DND-41 (cell line): ENCODE results near the gene TMEM9.

Source experiments
- ATAC-seq: fragments of 200-7000 bp; cut with Tn5 transposase; 3 replicates; pipeline ENCODE4 v1.9.1; 2021; ENCODE audit warnings: low read depth; ENCODE audit not compliant: insufficient read depth
- DNase-seq: peaks from one replicate; pipeline ENCODE4 v3.0.0-alpha.2; 2020
- H2AFZ ChIP-seq: 2 replicates; pipeline ENCODE4 v1.6.0; 2012; ENCODE audit warnings: low read depth, low read length
- H3K27ac ChIP-seq: 2 replicates; pipeline ENCODE4 v1.5.1; 2012; ENCODE audit warnings: low read length, inconsistent platforms
- H3K27me3 ChIP-seq: fragments of 200-600 bp; sonication (generic); 2 replicates; pipeline ENCODE4 v1.6.0; 2012; ENCODE audit warnings: low read length, mild to moderate bottlenecking, inconsistent platforms; ENCODE audit not compliant: insufficient read depth, poor library complexity
- H3K36me3 ChIP-seq: 2 replicates; pipeline ENCODE4 v1.5.1; 2012; ENCODE audit warnings: low read length, inconsistent platforms; ENCODE audit not compliant: insufficient read depth
- H3K4me1 ChIP-seq: 2 replicates; pipeline ENCODE4 v1.5.1; 2012; ENCODE audit warnings: mild to moderate bottlenecking, low read length; ENCODE audit not compliant: insufficient read depth
- H3K4me2 ChIP-seq: 2 replicates; pipeline ENCODE4 v1.6.0; 2012; ENCODE audit warnings: mild to moderate bottlenecking, moderate library complexity, low read length, inconsistent platforms; ENCODE audit not compliant: insufficient read depth
- H3K4me3 ChIP-seq, 2 experiments: fragments of 200-600 bp in 1 of 2; shearing (Covaris generic) in 1 of 2; 2 replicates each; pipeline ENCODE4 v1.5.1; 2012 to 2016; ENCODE audit warnings: inconsistent platforms in 2 of 2, low read length in 2 of 2, mild to moderate bottlenecking in 2 of 2, low read depth in 1 of 2, moderate library complexity in 1 of 2
- H3K79me2 ChIP-seq: 2 replicates; pipeline ENCODE4 v1.6.0; 2012; ENCODE audit warnings: low read length, inconsistent platforms; ENCODE audit not compliant: insufficient read depth
- H3K9ac ChIP-seq: 2 replicates; pipeline ENCODE4 v1.6.0; 2012; ENCODE audit warnings: low read depth, mild to moderate bottlenecking, inconsistent platforms, low read length, moderate library complexity
- H3K9me3 ChIP-seq: 2 replicates; pipeline ENCODE4 v1.5.1; 2012; ENCODE audit warnings: low read length, moderate library complexity, mild to moderate bottlenecking, inconsistent platforms; ENCODE audit not compliant: insufficient read depth, severe bottlenecking
- H4K20me1 ChIP-seq: 2 replicates; pipeline ENCODE4 v1.6.0; 2012; ENCODE audit warnings: low read length; ENCODE audit not compliant: insufficient read depth
- CTCF ChIP-seq: IDR thresholded peaks from 2 replicates; pipeline ENCODE4 v1.5.1; 2012; ENCODE audit warnings: borderline replicate concordance, low read length, moderate library complexity, mild to moderate bottlenecking; ENCODE audit not compliant: poor library complexity, severe bottlenecking; ENCODE audit errors: extremely low read depth
- EZH2 ChIP-seq: IDR thresholded peaks from 3 replicates; pipeline ENCODE4 v1.6.1; 2012; ENCODE audit warnings: borderline replicate concordance, low read depth, mild to moderate bottlenecking, moderate library complexity, low read length, inconsistent platforms; ENCODE audit not compliant: severe bottlenecking

The TMEM9 gene

GRCh38 chr1:201146626-201147390 is 7.5 kb downstream of the TMEM9 start:
- no peak overlapping the region for H3K4me2 ChIP-seq
- no peak overlapping the region for H3K9ac ChIP-seq
- no peaks in the 10 kb centered on the region for H3K9me3 ChIP-seq
- H3K27ac ChIP-seq: no peak overlapping the region
- no peaks in the 10 kb centered on the region for H3K4me1 ChIP-seq
- TF ChIP-seq CTCF: no peak
- no peak for TF ChIP-seq EZH2
- H2AFZ ChIP-seq: no peak overlapping the region
- peaks cover 17% of the 10 kb centered on the region for H4K20me1 ChIP-seq
- H3K79me2 ChIP-seq: no peaks in the 10 kb centered on the region
- peaks cover 96% of the 10 kb centered on the region for H3K36me3 ChIP-seq
- ATAC-seq (no peak), DNase-seq (no peak)
- no peaks in the 10 kb centered on the region for H3K27me3 ChIP-seq
- H3K4me3 ChIP-seq: no peak overlapping the region

- H3K9ac ChIP-seq: no peak overlapping the region
- no peaks in the 10 kb centered on the region for H3K9me3 ChIP-seq
- no peak overlapping the region for H2AFZ ChIP-seq
- H3K36me3 ChIP-seq: peaks cover 96% of the 10 kb centered on the region
- H3K27me3 ChIP-seq: no peaks in the 10 kb centered on the region
- no peaks in the 10 kb centered on the region for H3K79me2 ChIP-seq
- DNase-seq (no peak), ATAC-seq (no peak)
- H4K20me1 ChIP-seq: peaks cover 19% of the 10 kb centered on the region
- no peak overlapping the region for H3K4me2 ChIP-seq
- H3K4me1 ChIP-seq: no peaks in the 10 kb centered on the region
- no peak overlapping the region for H3K27ac ChIP-seq
- TF ChIP-seq EZH2: no peak
- no peak overlapping the region for H3K4me3 ChIP-seq
Observed at GRCh38 chr1:201145816-201146215, 8.5 kb downstream of the TMEM9 start.

- Histone ChIP-seq H3K4me1 (no peaks in the 10 kb centered on the region), H2AFZ (no peak overlapping the region), H3K9me3 (no peaks in the 10 kb centered on the region), H3K4me3 (no peak overlapping the region), H3K9ac (no peak overlapping the region), H4K20me1 (peaks cover 20% of the 10 kb centered on the region), H3K27me3 (no peaks in the 10 kb centered on the region), H3K36me3 (peaks cover 95% of the 10 kb centered on the region), H3K4me2 (no peak overlapping the region), H3K27ac (no peak overlapping the region), H3K79me2 (no peaks in the 10 kb centered on the region)
- ATAC-seq (no peak), DNase-seq (no peak)
- TF ChIP-seq EZH2 (no peak), CTCF (no peak)
Observed at GRCh38 chr1:201145132-201145531, 9.1 kb downstream of the TMEM9 start.

GRCh38 chr1:201144701-201145100 is 9.6 kb downstream of the TMEM9 start:
- Histone ChIP-seq H3K9ac (no peak overlapping the region), H3K36me3 (peaks cover 95% of the 10 kb centered on the region), H3K4me3 (no peak overlapping the region), H2AFZ (no peak overlapping the region), H3K4me1 (no peaks in the 10 kb centered on the region), H4K20me1 (peaks cover 20% of the 10 kb centered on the region), H3K9me3 (no peaks in the 10 kb centered on the region), H3K79me2 (no peaks in the 10 kb centered on the region), H3K27ac (no peak overlapping the region), H3K4me2 (no peak overlapping the region), H3K27me3 (no peaks in the 10 kb centered on the region)
- TF ChIP-seq EZH2 (no peak), CTCF (no peak)
- DNase-seq (no peak), ATAC-seq (no peak)
